Measurements from ENCODE around the gene TEX2. TPM values are rescaled to one million over a fixed set of nuclear protein-coding genes. Genes with fewer than 3 reads are reported as not detected.
A peak's percentile ranks its signal among the peaks of the same experiment; 100 is the strongest.
"Not testable (repeated sequence)": the region's sequence is repeated elsewhere in the genome, so short reads cannot be mapped to it uniquely, and the experiment has no call there.

TEX2 gene
- total RNA-seq, 2 donors from 2014 or later = 24.6 to 27.4 TPM

DNA sequence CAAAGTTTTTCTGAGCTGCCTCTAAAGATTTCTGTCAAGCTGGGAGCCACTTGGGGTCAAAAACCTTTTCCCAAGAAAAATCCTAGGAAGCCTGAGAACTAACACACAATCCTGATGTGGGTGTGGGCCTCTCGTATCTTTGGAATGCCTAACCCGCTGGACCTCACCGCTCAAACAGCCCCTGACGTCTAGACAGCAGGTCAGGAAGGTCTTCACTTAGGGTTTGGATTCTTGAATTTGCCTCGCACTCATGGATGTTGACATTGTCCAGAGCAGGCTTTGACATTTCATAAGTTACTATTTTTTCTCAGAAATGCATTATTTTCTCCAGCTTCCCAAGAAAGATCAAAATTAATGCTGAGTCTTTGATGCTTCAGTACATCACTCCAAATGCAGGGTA, 18.9 kb downstream of the TEX2 start:
- intact Hi-C loops (cut with DNase I) = no loop called here
- no peak for DNase-seq (ENCODE audit: low spot score)

DNA sequence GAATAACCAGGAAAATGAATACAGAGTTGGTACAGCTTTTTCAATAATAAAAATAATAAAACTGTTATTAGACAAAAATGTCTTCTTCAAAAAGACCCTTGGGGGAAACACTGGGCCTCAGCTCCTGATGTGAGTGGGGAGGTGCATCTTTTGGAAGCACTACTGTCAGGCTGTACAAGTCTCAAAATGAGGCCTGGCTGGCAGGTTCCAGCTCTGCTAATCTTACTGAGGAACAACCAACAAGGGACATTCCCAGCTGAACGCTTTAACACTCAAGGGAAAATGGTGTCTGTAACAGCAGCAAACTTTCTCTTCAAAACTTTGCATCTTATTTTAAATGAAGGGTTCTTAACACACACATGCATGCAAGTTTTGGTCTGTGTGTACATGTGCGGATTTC, 19.7 kb downstream of the TEX2 start:
- intact Hi-C loops (cut with DNase I) = no loop called here
- no peak for DNase-seq (ENCODE audit: low spot score)

DNA sequence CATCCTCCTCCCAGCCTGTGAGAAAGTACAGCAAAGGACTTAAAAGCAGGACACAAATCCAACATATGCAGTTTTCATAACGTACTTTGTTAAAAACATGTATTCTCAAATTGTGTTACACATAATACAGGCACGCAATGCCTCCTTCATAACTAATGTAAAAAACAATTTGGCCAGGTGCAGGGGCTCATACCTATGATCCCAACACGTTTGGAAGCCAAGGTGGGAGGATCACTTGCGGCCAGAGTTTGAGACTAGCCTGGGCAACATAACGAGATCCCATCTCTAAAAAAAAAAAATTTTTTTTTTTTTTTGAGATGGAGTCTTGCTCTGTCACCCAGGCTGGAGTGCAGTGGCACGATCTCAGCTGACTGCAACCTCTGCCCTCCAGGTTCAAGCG, 20.4 kb downstream of the TEX2 start:
- intact Hi-C loops (cut with DNase I) = no loop called here
- DNase-seq (ENCODE audit: low spot score) = no peak

DNA sequence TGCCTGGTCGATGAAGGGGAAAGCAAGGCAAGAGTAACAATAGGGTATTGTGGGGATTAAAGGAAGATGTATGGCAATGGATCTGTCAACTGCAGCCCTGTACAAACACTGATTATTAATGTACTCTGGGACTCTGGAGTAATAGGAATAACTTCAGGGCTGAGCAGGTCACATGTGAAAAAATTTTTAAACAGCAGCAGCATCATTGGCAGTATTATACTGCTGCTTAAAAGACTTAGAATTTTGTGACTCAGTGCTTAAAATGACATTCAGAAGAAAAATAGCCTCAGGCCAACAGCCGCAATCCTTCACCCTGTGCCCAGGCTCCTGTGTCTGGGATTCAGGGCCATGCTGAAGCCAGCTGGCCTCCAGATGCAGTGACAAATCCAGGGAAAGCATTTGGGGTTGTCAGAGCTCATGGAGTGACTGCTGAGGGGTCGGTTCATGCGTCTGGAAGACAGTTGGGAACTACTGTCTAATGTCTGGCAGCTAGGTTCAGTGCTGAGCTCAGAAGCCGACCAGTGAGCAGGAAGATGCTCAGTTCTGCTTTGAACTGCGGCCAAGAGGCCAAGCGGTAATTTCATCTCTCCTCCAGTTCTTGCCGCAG, 22.2 kb downstream of the TEX2 start:
- intact Hi-C loops (cut with DNase I) = no loop called here
- DNase-seq (ENCODE audit: low spot score) = peak; percentile 88

DNA sequence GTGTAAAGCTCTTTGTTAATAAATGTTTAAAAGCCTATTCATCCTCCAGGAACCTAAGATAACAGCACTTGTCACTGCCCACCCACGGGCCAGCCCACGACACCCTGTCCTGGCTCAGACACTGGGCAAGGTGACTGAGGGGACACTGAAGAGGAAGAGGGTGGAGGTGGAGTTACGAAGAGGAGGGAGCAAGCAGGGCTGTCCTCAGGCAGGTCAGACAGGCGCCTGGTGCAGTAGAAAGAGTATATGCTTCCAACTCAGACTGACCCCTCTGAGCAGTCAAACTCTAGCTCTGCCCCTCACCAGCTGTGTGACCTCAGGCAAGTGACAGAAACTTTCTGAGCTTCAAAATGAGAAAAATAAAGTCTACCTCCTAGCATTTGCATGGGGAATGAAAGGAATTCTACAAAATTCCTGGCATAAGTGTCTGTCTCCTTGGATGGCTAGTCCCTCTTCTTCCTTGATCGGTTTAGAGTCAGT, 22.8 kb downstream of the TEX2 start:
- intact Hi-C loops (cut with DNase I) = no loop called here
- no peak for DNase-seq (ENCODE audit: low spot score)

DNA sequence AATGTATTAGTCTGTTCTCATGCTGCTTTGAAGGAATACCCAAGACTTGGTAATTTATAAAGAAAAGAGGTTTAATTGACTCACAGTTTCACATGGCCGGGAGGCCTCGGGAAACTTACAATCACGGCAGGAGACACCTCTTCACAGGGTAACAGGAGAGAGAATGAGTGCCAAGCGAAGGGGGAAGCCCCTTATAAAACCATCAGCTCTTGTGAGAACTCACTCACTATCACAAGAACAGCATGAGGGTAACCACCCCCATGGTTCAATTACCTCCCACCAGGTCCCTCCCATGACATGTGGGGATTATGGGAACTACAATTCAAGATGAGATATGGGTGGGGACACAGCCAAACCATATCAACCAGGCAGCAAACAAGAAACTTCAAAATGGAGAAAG, 24.6 kb downstream of the TEX2 start:
- DNase-seq (ENCODE audit: low spot score); intact Hi-C loops (cut with DNase I): not testable (repeated sequence)

DNA sequence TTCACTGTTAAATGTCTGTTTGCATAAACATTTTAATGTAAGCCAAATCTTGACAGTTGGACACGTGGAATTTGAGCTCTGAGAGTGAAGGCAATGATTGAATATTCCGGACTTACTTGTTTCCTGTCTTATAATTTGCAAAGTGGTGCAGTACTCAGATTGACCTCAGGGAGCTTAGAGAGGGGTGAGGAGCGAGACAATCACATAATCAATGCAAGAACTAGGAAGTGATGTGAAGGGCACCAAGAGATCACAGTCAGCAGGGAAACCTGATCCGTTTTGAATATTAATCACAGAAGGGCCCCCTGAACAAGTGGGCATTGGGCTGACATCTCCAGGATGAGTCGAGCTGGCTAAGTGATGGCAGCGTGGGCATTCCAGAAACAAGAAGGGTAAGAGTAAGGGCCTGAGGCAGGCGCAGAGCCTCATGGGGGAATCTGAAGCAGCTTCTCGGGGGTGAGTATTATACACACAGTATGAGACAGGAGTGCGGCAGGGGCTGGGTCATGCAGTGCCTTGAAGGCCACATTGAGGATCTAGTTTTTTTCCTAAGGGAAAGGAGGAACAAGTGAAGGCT, 26.1 kb downstream of the TEX2 start:
- no peak for DNase-seq (ENCODE audit: low spot score)
- intact Hi-C loops (cut with DNase I) = no loop called here

DNA sequence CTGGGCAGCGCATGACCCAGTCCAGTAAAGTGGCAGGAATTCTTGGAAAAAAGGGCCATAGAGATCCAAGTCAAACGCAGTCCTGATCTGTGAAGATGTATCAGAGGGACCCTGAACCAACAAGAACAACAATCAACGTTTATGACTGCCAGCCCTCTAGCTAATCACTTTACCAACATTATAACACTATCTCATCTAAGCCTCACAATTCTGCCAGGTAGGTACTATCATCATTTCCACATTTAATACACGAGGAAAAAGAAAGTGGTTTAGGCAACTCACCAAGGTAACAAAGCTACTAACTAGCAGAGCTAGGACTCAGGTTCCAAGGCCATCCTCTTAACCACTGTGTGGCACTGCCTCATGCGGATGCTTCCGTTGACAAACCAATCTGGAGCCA, 28.1 kb downstream of the TEX2 start:
- no peak for DNase-seq (ENCODE audit: low spot score)
- intact Hi-C loops (cut with DNase I) = no loop called here

DNA sequence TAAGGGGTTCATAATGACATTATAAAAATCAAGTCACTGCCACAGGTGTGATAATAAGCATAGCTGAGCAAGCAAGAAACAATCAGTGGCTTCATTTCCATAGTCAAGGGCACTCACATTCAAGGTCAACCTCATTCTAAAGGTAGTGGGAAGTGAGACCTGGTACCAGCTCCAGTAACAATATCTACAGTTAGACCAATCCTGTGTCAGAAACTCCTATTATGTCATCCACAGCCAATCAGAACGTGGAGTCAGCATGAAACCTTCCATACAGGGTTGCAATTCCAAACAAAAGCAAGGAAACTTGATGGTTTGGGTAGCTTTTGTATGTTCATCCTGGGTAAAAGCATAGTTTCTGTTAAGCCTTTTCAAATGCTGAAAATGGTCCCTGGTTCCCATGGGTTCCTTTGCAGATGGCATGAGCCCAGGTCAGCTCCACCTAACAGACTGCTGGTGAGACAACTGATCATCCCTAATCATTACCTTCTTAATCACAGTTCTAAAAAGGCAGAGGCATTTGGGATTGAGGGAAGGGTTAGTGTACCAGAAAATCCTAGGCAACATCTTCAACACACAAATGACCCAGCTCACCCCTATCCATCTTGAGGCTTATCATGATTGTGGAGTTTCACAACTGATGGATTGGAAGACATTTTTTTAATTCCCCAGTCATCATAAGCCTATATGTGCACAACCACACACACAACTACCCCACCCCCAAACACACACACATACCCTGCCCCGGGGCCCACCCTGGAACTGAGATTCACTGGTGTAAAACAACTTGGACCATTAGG, 30.4 kb downstream of the TEX2 start:
- intact Hi-C loops (cut with DNase I) = no loop called here

DNA sequence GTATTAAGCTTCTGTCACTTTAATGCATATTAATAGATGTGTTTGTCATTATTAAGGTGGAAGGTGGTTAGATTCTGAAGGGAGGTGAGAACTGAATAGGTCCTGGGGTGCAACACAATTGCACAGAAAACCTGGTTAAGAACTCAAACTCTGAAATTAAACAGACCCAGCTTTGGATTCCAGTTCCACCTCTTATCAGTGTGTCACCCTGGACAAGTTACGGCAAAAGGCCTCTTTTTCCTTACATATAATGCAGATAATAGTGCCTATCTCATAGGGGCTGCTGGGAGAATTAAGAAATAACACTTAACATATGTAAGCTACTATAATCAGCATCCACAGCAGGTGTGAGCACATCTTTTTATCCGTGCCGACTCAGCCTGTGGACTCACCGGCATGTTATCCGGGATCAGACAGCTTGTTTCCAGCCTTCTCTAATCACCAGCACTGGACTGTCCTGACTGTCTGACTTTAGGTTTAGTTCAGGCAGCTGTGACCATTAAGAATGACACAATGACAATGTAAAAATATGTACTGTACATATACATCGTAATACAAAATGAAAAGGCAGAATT, 31.4 kb downstream of the TEX2 start:
- intact Hi-C loops (cut with DNase I) = no loop called here
- no peak for DNase-seq (ENCODE audit: low spot score)

More for the DNA sequence above, 30.4 kb downstream of the TEX2 start:
- DNase-seq (ENCODE audit: low spot score) = no peak

DNA sequence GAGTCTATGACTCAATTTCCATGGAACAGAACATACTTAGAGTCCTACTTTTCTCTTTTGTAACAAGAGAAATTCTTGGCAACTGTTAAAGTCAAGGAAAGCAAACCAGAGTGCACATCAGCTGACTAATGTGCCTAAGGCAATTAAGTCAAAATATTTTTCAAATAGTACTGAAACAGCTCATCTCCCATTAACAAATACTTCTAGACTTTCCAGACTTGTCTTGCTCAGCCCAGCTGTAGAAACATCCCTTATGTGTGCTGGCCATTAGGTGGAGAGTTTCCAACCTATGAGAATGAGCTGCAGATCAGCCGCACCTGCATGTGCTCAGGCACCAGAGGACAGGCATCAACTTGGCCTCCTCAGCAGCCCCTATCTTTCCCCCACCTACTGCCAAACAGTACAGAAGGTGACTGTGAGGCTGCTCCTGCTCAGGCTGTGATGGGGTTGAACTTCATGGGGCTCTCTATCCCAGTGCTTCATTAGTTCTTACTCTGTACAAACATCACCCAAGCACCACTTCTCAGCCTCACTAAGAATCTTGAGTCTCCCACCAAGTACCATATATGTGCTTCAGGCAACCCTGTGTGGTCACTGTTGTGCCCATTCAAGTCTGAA, 32.2 kb downstream of the TEX2 start:
- intact Hi-C loops (cut with DNase I) = no loop called here

DNA sequence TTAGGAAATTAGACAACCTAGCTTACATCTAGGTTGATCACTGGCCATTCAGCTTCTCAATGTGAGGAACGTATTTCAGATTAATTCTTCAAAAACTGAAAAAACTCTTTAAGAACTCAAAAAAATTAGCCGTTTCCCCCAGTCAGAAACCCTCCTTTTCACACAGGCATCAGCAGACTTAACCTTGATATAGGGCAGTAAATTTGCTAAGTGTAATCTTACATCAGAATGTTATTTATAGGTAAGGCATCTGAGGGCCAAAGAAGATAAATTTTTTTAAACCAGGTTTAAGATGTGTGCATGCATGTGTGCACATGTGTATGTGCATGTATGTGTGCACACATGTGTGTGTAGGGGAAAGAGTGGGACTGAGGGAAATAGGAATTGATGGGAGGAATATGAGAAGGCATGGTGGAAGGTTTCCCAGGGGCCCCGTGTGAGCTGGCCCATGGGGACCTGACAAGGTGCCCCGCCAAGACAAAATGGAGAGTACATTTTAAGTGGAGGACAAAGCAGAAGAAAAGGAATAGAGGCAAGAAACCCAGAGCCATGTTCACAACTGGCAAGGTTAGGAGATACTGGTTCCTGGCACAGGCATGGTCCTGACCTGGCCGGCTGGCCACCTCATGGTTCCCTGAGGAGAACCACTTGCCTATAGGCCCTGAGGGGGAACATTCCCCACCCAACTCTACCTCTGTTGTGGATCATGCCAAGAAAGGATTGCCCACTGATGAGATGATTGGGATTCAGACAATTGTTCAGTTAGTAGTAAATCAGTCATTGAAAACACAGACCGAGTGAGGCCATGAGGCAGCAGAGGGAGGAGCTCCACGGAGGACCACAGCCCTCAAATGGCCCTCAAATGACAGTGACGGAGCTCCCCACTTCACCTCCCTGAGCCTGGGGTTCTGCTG, 33.0 kb downstream of the TEX2 start:
- intact Hi-C loops (cut with DNase I) = no loop called here
- no peak for DNase-seq (ENCODE audit: low spot score)

More for the DNA sequence above, 32.2 kb downstream of the TEX2 start:
- DNase-seq (ENCODE audit: low spot score) = no peak

DNA sequence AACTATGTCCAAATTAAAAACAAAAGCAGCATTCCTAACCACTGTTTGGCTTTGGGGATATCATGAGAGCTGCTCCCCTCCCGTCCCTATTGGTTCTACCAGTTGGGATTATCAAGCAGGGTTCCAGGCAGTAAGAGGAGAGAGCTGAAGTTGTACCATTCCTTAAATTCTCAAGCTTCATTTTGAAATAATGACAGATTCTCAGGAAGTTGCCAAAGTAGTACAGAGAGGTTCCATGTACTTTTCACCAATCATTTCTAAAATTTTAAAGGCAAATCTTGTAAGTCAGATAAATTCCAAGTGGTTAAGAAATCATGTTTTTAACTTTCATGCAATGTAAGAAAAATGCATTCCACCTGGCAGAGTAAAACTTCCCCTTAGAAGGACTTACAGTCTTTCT, 36.9 kb downstream of the TEX2 start:
- intact Hi-C loops (cut with DNase I) = no loop called here
- DNase-seq (ENCODE audit: low spot score) = no peak

DNA sequence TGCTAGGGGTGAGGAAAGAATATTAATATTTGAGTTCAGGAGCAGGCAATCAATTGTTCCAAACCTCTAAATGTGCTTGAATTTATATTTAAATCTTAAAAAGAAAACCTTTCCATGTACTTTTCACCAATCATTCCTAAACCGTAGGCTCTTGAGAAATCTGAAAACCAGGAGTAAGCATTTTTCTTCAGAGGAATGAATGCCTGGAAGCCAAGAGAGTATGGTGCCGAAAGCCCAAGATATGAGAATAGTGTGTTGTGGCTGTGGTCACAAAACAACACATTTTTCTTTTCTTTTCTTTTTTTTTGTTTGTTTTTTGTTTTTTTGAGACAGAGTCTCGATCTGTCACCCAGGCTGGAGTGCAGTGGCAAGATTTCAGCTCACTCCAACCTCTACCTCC, 37.6 kb downstream of the TEX2 start:
- DNase-seq (ENCODE audit: low spot score) = no peak
- intact Hi-C loops (cut with DNase I) = no loop called here

DNA sequence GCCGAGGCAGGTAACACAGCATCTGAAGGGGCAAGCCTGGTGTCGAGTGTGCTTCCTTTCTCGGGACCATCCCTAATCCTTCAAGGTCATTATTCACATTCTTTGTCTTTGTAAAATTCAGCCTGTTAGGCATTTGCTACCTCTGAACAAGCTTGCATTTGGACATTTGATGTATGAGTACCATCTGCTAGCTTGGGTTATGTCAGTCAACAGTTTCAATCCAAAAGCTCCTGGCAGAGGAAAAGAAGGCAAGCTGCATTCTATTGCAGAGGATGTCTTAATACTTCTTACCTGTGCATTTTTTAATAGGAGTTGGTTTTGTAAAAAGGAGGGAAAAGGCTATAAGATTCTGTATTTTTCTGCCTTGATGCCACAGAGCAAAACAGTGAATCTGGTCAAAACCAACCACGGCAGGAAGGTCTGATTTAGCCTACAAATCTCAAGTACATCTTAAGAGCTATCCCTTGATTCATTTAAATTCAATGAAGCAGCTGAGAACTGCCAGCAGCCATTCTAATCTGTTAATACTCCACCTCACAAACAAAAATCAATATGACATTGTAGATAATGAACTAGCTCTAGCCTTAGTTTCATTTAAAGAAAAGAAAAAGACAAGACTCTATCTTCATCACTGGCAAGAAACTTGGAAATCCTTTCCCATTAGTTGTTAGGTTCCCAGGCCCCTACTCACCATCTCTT, 39.0 kb downstream of the TEX2 start:
- intact Hi-C loops (cut with DNase I) = no loop called here
- DNase-seq (ENCODE audit: low spot score) = no peak

DNA sequence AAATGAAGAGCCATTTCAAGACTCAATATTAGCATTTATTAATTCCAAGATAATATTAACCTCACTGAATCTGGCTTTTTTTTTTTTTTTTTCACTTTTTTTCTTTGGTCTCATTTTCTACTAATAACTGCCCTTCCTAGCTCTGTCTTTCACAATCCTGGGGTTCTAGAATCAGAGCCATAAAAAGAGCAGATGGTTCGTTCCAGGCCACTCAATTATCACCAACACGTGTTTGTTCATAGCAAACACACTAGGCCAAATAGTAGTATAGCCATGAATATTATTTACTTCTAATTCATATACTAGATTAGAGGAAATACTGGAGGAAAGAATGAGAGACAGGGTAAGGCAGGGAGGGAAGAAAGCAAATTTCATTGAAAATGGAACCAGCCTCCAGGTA, 39.8 kb downstream of the TEX2 start:
- no peak for DNase-seq (ENCODE audit: low spot score)
- intact Hi-C loops (cut with DNase I) = no loop called here

DNA sequence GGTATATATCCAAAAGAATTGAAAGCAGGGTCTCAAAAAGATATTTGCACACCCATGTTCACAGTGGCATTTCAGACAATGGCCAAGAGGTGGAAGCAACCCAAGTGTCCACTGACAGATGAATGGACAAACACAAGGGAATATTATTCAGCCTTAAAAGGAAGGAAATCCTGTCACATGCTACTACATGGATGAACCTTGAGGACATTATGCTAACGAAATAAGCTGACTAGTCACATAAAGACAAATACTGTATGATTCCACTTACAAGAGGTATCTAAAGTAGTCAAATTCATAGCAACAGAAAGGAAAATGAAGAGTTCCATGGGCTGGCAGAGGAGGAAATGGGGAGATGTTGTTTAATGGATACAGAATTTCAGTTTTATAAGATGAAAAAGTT, 41.4 kb downstream of the TEX2 start:
- DNase-seq (ENCODE audit: low spot score) = no peak
- intact Hi-C loops (cut with DNase I) = no loop called here

DNA sequence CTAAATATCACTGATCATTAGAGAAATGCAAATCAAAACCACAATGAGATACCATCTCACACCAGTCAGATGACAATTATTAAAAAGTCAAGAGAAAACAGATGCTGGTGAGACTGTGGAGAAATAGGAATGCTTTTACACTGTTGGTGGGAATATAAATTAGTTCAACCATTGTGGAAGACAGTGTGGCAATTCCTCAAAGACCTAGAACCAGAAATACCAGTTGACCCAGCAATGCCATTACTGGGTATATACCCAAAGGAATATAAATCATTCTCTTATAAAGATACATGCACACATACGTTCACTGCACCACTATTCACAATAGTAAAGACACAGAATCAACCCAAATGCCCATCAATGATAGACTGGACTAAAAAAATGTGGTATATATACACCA, 42.5 kb downstream of the TEX2 start:
- intact Hi-C loops (cut with DNase I); DNase-seq (ENCODE audit: low spot score): not testable (repeated sequence)

Measured in posterior vena cava (tissue), 2 donors.